Measurements from ENCODE around the gene CTNNBIP1.
A peak's percentile ranks its signal among the peaks of the same experiment; 100 is the strongest.

The CTNNBIP1 gene

DNA sequence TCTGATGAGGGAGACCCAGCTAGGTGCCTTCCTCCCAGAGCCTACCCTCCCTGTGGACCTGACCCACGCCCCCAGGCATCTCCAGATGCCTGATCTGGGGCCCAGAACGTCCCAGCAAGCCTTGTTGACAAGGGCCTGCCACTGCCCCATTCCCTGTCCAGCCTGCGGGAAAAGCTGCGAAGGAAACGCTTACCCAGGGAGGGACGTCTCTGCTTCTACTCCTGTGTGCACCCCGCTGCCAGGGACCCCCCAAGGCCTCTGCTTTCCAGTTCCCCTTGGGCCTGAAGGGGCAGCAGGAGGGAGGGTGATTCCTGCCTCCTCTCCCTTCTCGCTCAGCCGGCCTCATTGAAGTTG is 74.7 kb downstream of the CTNNBIP1 start:
- TF ChIP-seq PAX5 (IDR thresholded peaks at IDR 0.05; ENCODE audit: insufficient read depth, low read length, severe bottlenecking) (no peak), POU2F2 (IDR thresholded peaks at IDR 0.05; ENCODE audit: low read depth, low read length) (no peak), SPI1 (IDR thresholded peaks at IDR 0.05; ENCODE audit: low read depth, low read length) (no peak), POLR2A (IDR thresholded peaks at IDR 0.05; ENCODE audit: low read depth, low read length) (no peak), TAF1 (IDR thresholded peaks at IDR 0.05; ENCODE audit: low read depth, low read length) (no peak), POLR2AphosphoS5 (IDR thresholded peaks at IDR 0.05; ENCODE audit: low read depth, low read length) (no peak)
- DNase-seq (ENCODE audit: insufficient read length, low spot score) (no peak), FAIRE-seq (no peak)

DNA sequence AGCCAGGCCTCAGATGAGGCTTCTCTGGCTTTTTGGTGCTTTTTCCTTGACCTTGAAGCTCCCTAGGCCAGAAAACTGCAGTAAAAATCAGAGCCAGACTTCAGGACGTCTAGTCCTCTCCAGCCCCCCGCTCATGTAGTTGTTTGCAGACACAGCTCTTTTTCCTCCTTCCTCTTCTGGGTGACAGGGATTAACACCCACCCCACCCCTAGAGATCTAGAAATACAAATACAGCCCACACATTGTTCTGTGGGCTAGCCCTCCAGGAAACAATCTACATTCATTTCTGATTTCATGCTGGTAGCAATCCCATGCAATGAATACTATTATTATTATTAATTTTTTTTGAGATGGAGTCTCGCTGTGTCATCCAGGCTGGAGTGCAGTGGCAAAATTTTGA is 76.4 kb downstream of the CTNNBIP1 start:
- TF ChIP-seq POLR2AphosphoS5 (IDR thresholded peaks at IDR 0.05; ENCODE audit: low read depth, low read length): no peak
- no peak for TF ChIP-seq POU2F2 (IDR thresholded peaks at IDR 0.05; ENCODE audit: low read depth, low read length)
- no peak for TF ChIP-seq POLR2A (IDR thresholded peaks at IDR 0.05; ENCODE audit: low read depth, low read length)
- no peak for TF ChIP-seq SPI1 (IDR thresholded peaks at IDR 0.05; ENCODE audit: low read depth, low read length)
- TF ChIP-seq TAF1 (IDR thresholded peaks at IDR 0.05; ENCODE audit: low read depth, low read length): no peak
- TF ChIP-seq PAX5 (IDR thresholded peaks at IDR 0.05; ENCODE audit: insufficient read depth, low read length, severe bottlenecking): no peak
- FAIRE-seq: no peak
- no peak for DNase-seq (ENCODE audit: insufficient read length, low spot score)

DNA sequence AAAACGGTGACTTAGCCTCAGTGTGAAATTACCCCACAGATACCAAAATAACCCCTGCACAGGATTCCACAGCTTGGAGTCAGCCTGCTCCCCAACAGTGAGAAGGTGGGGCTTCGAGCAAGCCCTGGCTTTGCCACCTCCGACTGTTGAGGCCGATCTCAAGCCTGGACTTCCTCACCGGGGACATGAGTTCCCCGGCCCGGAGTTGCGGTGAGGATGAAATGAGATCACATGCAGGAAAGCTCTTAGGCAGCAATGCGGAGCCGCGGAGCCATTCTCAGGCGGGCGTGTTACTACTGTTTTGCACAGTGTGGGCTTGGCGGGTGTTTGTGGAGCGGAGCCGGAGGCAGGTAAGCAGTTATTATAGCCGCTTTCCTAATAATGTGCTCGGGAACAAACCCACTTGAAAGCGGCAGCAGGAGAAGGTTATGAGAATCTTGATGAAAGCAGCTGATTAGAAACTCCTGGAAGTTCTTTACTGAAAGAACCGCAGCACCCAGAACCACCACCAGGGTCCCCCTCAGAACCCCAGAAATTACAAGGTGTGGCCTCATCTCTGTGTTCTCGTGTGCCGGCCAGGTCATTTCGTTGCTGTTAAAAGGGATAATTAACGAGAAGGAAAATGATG is 82.4 kb downstream of the CTNNBIP1 start:
- no peak for TF ChIP-seq PAX5 (IDR thresholded peaks at IDR 0.05; ENCODE audit: insufficient read depth, low read length, severe bottlenecking)
- DNase-seq (ENCODE audit: insufficient read length, low spot score): no peak
- no peak for FAIRE-seq

DNA sequence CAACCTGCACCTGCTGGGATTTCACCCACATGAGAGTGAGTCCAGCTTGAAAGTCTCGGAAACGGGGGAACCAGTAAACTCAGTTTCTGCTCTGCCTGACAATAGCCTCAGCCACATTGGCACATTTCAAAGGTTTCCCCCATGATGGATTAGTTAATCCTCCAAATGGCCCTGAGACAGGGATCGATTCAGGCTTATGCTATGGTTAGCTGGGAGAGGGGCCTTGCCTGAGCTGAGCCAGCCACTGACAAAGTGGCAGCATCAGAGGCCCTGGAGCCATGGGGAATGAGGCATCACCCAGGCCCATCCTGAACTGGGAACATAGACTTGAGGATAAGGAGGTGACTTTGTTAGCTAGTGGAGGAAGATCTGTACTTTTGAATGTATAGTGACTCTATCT is 83.5 kb downstream of the CTNNBIP1 start:
- DNase-seq (ENCODE audit: insufficient read length, low spot score): no peak
- no peak for FAIRE-seq
- TF ChIP-seq PAX5 (IDR thresholded peaks at IDR 0.05; ENCODE audit: insufficient read depth, low read length, severe bottlenecking) (no peak), SPI1 (IDR thresholded peaks at IDR 0.05; ENCODE audit: low read depth, low read length) (no peak), POLR2A (IDR thresholded peaks at IDR 0.05; ENCODE audit: low read depth, low read length) (no peak), POLR2AphosphoS5 (IDR thresholded peaks at IDR 0.05; ENCODE audit: low read depth, low read length) (no peak), POU2F2 (IDR thresholded peaks at IDR 0.05; ENCODE audit: low read depth, low read length) (no peak), TAF1 (IDR thresholded peaks at IDR 0.05; ENCODE audit: low read depth, low read length) (no peak)

DNA sequence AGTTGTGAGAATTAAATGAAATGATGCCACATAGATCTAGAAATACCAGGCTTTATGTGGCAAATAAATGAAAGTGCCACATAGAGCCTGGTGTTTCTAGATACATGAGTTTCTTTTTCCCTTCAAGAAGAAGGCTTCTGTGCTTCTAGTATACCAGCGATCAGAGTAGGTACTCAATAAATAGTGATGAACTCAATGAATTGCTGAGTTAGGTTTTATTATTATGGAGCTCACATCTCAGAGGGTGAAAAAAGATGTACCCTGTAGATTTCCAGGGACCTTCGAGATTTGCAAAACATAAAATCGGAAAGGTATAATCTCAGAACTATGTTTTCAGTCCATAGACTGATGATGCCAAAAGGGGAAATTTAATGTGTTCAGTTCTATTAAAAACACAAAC is 84.0 kb downstream of the CTNNBIP1 start:
- DNase-seq (ENCODE audit: insufficient read length, low spot score): no peak
- TF ChIP-seq POLR2AphosphoS5 (IDR thresholded peaks at IDR 0.05; ENCODE audit: low read depth, low read length): no peak
- TF ChIP-seq TAF1 (IDR thresholded peaks at IDR 0.05; ENCODE audit: low read depth, low read length): no peak
- no peak for TF ChIP-seq PAX5 (IDR thresholded peaks at IDR 0.05; ENCODE audit: insufficient read depth, low read length, severe bottlenecking)
- TF ChIP-seq SPI1 (IDR thresholded peaks at IDR 0.05; ENCODE audit: low read depth, low read length): no peak
- no peak for TF ChIP-seq POU2F2 (IDR thresholded peaks at IDR 0.05; ENCODE audit: low read depth, low read length)
- no peak for TF ChIP-seq POLR2A (IDR thresholded peaks at IDR 0.05; ENCODE audit: low read depth, low read length)
- FAIRE-seq: no peak

DNA sequence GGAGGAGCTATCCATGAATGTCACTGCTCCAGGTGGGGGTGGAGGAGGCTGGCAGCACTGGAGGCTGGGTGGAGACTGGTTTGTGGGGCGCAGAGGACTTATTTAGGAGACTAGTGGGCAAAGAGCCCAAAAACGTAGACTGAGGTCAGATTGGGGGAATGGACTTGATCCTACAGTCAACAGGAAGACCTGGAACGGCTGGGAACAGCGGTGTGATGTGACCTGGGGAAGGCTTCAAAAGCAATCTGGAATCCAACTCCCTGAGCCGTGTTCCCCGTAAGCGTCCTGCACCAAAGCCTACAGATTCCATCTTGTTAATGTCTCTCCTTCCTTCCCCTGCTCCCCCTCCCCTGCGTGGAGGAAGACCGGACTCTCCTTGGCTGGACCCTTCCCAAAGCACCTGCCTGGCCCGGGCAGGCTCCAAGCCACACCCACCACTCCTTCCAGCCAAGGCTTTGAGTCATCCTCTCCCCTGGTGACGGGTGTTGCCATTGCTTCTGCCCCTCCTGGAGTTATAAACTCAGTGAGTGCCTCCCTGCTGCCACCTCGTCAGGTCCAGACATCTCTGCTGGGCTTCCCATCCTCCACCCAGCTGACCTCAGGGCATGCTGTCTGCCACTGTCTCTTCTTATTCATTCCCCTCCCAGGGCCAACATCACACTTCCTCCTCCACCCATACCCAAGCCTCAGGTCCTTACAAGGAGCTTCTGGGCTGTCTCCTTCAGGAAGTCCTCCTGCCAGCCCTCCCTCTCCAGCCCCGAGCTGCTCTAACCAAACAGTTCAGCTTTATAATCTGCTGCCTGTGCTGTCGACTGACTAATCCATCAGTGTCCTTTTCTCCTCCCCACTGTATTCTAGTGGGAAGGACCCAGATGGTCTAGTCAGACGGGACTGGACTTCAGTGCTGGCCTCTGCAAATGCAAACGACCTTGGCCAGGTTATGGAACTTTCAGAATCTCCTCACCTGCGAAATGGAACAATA is 84.7 kb downstream of the CTNNBIP1 start:
- TF ChIP-seq PAX5 (IDR thresholded peaks at IDR 0.05; ENCODE audit: insufficient read depth, low read length, severe bottlenecking): no peak
- TF ChIP-seq TAF1 (IDR thresholded peaks at IDR 0.05; ENCODE audit: low read depth, low read length): no peak
- TF ChIP-seq SPI1 (IDR thresholded peaks at IDR 0.05; ENCODE audit: low read depth, low read length): peak; percentile 52
- FAIRE-seq: peak; percentile 72
- DNase-seq (ENCODE audit: insufficient read length, low spot score): no peak

DNA sequence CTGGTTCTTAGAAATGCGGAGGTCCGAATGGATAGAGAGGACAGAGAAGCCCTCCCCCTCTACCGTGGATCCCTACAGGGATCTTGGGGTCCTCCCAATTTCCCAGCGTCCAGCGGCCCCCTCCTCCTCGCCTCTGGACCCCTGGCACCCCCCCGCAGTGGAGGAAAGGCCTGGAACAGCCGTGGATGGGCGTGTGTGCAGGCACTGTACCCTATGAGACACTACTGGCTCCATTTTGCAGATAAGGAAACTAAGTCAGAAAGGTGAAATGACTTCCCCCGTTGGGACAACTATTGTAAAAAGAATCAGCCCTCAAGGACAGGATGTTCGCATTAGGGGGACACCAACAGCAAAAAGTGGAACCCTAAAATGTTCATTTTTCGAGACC is 85.4 kb downstream of the CTNNBIP1 start:
- FAIRE-seq: no peak
- no peak for TF ChIP-seq TAF1 (IDR thresholded peaks at IDR 0.05; ENCODE audit: low read depth, low read length)
- no peak for TF ChIP-seq POU2F2 (IDR thresholded peaks at IDR 0.05; ENCODE audit: low read depth, low read length)
- no peak for TF ChIP-seq POLR2A (IDR thresholded peaks at IDR 0.05; ENCODE audit: low read depth, low read length)
- TF ChIP-seq PAX5 (IDR thresholded peaks at IDR 0.05; ENCODE audit: insufficient read depth, low read length, severe bottlenecking): no peak
- TF ChIP-seq SPI1 (IDR thresholded peaks at IDR 0.05; ENCODE audit: low read depth, low read length): no peak
- TF ChIP-seq POLR2AphosphoS5 (IDR thresholded peaks at IDR 0.05; ENCODE audit: low read depth, low read length): no peak
- no peak for DNase-seq (ENCODE audit: insufficient read length, low spot score)

DNA sequence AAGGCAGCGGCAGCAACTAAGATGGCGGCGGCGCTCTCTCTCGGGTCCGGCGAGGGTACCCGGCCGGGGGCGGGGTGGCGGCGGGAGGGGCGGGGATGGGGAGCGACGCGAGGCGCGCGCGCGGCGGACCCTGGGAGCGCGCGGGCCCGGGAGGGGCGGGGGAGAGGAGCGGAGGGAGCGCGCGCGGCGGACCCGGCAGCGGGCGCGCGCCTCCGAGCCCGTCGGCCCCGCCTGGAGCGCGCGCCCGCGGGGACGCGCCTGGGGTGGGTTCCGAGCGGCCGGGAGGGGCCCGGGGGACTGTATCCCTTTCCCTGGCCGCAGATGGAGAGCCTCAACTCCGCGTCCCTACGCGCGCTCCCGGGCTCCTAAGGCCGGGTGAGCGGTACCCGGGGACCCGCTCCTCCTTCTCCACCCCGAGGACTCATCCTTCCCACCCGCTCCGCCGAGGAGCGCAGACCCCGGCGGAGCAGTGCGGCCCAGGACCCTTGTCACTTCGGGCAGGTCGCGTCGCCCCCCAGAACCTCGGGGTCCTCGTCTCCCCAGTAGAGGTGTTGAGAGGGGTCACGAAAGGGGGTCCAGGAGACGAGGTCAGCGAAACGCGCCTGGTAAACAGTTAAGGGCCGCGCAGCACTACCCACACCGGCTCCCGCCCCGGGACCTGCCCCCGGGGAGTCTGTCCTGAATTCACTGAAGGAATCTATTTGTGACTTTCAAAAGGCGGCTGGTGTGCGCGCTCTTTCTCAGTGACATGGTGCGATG is 85.9 kb downstream of the CTNNBIP1 start, which contains the start of gene CLSTN1:
CLSTN1 (minus strand) TSS at position 23 of the 759 bp plus-strand sequence. CDS start 232 bp downstream, outside the sequence.
- peak; percentile 91 for DNase-seq (ENCODE audit: insufficient read length, low spot score)
- FAIRE-seq: peak; percentile 73
- TF ChIP-seq TAF1 (IDR thresholded peaks at IDR 0.05; ENCODE audit: low read depth, low read length) (no peak), SPI1 (IDR thresholded peaks at IDR 0.05; ENCODE audit: low read depth, low read length) (no peak), PAX5 (IDR thresholded peaks at IDR 0.05; ENCODE audit: insufficient read depth, low read length, severe bottlenecking) (no peak), POLR2A (IDR thresholded peaks at IDR 0.05; ENCODE audit: low read depth, low read length) (no peak), POLR2AphosphoS5 (IDR thresholded peaks at IDR 0.05; ENCODE audit: low read depth, low read length) (no peak), POU2F2 (IDR thresholded peaks at IDR 0.05; ENCODE audit: low read depth, low read length) (no peak)

DNA sequence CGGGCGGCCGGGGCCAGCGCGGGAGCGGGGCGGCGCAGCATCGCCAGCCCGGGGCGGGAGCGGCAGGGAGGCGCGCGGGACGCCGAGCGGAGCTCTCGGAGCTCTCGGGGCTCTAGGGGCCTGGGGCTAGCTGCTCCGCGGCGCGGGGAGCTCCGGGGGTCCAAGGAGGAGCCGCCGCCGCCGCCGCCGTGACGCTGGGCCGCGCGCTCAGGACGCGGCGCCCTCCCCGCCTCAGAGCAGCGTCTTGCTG is 86.5 kb downstream of the CTNNBIP1 start:
- FAIRE-seq (no peak), DNase-seq (ENCODE audit: insufficient read length, low spot score) (no peak)

More for the DNA sequence above, 86.5 kb downstream of the CTNNBIP1 start:
- no peak for TF ChIP-seq TAF1 (IDR thresholded peaks at IDR 0.05; ENCODE audit: low read depth, low read length)
